Hepatocyte (in vitro differentiated cells): ENCODE results near the gene ZNF628.

Experiments
- CTCF ChIP-seq: fragments of 200-600 bp; sonication (generic); IDR thresholded peaks from 2 replicates; pipeline ENCODE4 v1.5.1; 2016; ENCODE audit warnings: antibody characterized with exemption, mild to moderate bottlenecking; ENCODE audit not compliant: poor library complexity
- EZH2 ChIP-seq: fragments of 200-600 bp; sonication (generic); IDR thresholded peaks from 2 replicates; pipeline ENCODE4 v1.6.1; 2016; ENCODE audit warnings: antibody characterized with exemption, mild to moderate bottlenecking, borderline replicate concordance
- EZH2phosphoT487 ChIP-seq: fragments of 200-600 bp; sonication (generic); IDR thresholded peaks from one replicate; pipeline ENCODE4 v1.6.1; 2018; ENCODE audit warnings: antibody characterized with exemption, mild to moderate bottlenecking, low read depth, moderate library complexity; ENCODE audit not compliant: unreplicated experiment, severe bottlenecking

GRCh38 chr19:55483706-55484592 is 7.5 kb downstream of the ZNF628 start:
- TF ChIP-seq EZH2phosphoT487 (no peak), CTCF (no peak), EZH2 (no peak)
